Cardiac septum (tissue), 1 donor: Measurements from ENCODE around the gene ACOXL. TPM values are rescaled to one million over a fixed set of nuclear protein-coding genes. Genes with fewer than 3 reads are reported as not detected.

Source experiments
- DNase-seq: peaks from one replicate; pipeline ENCODE4 v3.0.0-alpha.2; 2020; ENCODE audit warnings: low spot score
- intact Hi-C: fragments of 100-400 bp; cut with DNase I; formaldehyde crosslinking; loops from one replicate; pipeline ENCODE4 v1.14.0; 2022
- total RNA-seq: library from RNA; stranded (reverse); fragmentation: NEBNext Ultra II Directional; extraction: Animal tissue kit (Norgen Biotek cat#: 25700); gene quantifications from one replicate; pipeline ENCODE4 v1.2.1, GENCODE V29; 2021
- donor health status: DM: no; HTN: no; CAD: no.

The ACOXL gene
- total RNA-seq, 1 donor from 2014 or later: not detected

DNA sequence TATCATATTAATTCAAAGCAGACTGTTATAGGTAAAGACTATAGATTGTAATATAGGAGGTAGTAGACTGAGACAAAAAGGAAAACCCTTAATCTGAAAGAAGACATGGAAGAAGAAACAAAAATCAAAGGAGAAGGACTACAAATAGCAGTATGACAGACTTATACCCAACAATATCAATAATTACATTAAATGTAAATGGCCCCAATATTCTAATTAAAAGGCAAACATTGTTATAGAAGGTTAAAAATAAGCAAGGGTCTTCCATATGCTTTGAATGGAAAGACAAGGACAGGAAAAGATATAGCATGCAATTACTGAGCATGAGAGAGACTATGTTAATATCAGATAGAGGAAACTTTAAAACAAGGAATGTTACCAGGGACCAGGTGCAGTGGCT, 278.8 kb downstream of the ACOXL start:
- no peak for DNase-seq
- intact Hi-C loops: no loop called here

DNA sequence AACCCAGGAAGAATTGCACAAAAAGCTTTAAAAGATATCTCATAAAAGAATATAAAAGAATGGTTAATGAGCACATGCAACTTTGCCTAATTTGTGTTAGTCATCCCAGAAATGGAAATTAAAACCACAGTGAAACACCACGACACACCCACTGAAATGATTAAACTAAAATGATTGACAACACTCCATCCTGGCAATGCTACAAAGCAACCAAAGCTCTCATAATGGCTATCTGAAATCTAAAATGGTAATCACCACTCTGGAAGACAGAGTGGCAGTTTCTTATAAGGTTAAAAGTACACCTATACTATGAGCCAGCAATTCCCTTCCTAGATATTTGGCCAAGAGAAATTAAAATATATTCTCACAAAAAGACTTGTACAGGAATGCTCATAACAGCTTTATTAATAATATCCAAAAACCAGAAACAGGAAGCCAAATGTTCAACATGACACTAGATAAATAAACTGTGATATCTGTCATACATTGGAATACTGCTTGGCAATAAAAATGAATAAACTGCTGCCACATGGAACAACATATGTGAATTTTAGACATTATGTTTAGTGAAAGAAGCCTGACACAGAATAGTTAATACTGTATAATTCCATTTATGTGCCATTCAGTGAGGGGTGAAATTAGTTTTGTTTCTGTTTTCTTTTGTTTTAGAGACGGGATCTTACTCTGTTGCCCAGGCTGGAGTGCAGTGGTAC, 283.1 kb downstream of the ACOXL start:
- intact Hi-C loops: no loop called here
- no peak for DNase-seq

DNA sequence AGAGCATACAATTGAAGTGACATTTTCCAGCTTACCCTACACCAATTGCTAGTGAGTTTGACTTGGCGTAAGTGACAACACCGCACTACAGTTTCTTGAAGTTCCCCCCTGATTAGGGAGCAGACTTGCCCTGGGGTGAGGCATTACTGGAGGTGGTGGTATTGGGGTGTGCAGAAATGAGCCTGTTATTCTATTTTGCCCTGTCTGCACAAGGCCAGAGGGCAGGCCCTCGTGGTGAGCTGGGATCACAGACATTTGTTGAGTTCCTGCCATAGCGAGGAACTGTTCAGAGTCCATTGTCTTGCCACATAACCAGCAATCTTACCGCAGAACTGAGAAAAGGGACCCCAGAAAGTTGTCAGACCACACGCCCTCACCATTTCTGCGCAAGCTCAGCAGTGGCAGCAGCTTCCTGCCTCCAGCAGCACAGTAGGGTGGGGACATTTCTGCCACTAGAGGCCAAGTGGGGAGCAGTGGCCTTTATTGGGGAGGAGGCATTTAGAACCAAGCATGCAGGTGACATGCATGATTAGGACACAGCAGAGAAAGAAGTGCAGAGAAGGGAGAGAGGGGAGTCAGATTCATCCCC, 284.8 kb downstream of the ACOXL start:
- intact Hi-C loops: no loop called here
- DNase-seq: no peak

DNA sequence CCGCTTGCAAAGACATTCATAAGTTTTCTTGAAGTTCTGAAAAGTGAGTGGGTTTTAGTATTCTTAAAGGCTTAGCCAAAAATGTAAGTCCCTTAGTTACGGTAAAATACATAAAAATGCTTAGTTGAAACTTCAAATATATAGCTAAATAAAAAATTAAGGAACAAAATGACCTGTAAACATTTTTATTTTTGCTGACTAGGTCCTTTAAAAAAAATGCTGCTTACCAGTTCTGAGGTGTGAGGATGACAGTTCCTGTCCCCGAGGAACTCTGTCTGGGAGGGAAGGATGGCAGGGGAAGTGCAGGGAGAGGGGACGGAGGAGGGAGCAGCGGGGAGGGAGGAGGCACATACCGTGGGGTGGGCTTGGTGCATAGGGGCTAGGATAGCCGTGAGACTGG, 285.5 kb downstream of the ACOXL start:
- intact Hi-C loops: no loop called here
- no peak for DNase-seq

DNA sequence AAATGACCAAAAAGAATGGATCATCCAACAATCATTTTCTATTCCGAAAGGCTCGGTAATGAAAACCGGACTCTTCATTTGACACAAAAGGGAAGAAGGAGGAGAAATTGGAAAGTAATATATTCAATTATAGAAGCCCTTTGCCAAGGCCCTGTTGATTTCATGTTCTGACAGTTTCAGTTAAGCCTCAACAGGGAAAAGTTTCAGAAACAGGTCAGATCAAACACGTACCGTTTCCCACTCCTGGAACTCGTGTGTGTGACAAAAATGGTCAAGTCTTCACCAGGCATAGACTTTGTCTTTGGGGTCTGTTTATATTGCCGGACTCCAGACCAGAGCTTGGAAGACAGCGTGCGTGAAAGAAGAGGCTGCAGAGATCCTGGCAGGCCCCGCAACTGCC, 287.0 kb downstream of the ACOXL start:
- intact Hi-C loops: no loop called here
- DNase-seq: no peak

DNA sequence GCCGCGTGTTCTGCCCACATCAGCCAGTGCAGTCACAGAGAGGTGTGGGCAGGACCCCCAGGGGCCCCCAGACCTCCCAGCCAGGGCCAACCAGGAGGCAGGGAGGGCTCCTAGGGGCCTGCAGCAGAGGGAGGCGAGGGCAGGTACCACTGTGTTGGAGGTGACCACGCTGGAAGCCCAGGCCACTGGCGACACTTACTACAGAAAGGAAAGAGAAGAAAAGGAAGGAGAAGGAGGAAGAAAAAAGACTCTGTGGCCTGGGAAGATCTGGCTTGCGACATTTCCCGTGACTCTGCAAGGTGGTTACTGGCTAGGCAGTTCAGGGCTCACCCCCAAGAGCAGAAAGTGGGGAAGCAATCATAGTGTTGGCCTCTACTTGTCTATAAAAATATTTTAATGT, 290.3 kb downstream of the ACOXL start:
- intact Hi-C loops: no loop called here
- DNase-seq: peak; percentile 93

DNA sequence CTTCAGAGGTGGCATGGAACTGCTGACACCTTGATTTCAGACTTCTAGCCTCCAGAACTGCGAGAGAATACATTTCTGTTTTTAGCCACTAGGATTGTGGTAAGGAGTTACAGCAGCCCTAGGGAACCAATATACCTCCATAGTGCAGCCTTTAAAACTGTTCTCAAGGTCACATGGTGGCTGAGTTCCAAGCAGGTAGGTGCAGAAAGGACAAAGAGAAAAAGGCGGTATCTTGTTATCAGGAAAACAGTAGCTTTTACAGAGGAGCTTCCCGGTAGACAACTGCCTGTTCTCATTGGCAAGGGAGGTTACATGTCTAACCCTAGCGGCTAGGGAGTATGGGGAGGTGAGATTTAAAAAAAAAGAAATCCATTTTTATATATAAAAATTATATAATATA, 292.1 kb downstream of the ACOXL start:
- DNase-seq: no peak
- intact Hi-C loops: no loop called here

DNA sequence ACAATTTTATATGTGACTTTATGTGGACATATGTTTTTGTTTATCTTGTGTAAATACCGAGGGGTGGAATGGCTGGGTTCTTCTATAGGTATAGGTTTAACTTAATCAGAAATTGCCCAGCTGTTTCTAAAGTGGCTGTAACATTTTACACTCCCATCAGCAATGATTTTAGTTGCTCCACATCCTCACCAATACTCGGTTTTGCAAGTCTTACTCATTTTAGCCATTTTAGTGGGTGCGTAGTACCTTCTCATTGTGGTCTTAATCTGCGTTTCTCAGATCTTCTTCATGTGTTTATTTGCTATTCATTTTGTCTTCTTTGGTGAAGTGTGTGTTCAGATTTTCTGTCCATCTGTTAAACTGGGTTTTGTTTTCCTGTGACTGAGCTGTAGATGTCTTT, 292.9 kb downstream of the ACOXL start:
- intact Hi-C loops: no loop called here
- no peak for DNase-seq

DNA sequence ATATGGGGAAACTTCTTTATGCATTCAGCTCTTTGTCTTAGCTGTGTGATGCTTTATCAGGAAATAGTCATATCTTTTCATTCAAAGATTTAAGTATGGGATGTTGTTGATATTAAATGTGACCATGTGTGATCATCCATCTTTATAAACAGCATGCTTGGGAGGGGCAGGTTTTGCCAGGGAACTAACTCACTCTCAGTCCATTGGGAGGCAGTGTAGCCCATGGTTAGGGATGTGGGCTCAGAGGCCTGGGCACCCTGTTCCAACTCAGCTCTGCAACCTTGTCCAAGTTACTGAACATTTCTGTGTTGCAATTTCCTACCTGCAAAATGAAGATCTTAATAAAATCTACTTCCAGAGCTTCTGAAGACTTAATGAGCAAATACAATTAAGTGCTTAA, 296.3 kb downstream of the ACOXL start:
- DNase-seq: no peak
- intact Hi-C loops: no loop called here

DNA sequence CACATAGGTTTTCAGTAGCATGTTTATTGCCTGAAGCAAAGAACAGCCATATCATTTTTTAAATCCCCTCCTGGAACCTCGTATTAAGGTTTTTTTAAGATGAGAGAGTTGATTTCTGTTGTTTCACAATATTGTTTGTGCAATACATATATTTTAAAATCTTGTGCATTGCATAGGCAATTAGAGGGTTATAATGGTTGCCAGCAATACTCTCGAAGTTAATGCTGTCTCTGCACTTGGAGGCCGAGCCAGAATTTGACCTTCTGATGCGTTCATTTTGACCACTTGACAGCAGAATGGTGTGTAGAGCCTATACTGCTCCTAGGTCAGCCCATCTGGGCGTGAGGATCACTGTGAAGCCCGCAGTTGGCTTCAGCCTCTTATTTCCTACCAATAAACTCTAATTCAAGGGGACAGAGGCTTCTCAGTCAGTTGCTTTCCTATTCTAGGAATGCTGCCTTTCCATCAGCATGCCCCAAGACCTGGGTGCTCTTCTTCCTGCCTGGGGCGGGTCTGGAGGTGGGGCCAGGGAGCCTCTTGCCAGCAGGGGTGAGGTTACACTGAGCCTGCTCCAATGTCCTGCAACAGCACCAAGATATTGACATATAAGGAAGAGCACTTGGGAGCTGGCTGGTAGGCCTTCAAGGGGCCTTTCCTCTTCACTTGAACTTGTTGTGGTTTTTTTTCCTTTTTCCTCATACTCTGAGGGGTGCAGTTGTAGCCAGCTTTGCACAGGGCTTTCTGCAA, 297.0 kb downstream of the ACOXL start:
- intact Hi-C loops: no loop called here
- DNase-seq: no peak

DNA sequence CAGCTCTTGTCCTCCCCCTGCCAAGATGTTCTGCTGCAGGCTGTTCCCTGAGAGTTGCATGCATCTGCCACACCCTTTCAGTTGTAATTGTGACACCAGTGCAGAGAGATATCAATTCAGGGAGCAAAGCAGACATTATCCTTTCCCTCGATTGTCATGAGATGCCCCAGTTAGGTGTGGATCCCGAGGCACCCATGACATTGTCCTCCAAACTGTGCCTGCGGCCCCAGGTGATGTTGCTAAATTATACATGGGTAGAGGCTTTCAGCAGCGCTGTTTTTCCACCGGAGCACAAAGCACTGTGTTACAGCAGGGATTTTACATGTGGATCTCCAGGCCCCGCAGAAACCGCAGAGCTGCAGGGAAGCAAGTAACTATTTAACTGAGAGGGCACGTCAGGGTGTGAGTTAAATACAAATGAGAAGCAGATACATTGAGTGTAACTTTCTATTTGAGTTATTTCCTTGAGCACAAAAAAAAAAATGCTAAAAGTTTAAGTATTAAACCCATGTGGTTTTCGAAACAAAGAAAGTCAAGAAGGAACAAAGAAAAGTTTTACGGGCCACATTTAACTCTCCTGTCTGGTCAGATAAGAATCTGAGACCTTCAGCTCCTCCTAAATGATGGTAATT, 298.0 kb downstream of the ACOXL start:
- intact Hi-C loops: no loop called here
- DNase-seq: no peak

DNA sequence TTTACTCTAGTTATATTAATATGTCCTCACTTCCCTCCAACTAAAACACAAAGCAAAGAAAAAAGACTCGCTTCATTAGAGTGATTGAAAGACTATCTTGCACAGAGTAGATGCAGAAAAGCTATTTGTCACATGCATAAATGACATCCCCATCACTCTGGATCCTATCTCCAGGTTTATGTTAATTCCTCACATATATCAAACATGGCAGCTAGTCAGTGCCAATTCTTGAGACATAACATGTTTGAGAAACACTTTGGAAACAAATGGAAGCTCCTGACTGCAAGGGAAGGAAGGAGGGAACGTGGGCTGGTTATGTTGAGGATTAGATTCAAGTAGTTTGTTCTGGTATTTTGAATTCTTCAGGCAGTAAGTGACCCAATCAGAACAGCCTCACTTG, 298.6 kb downstream of the ACOXL start:
- no peak for DNase-seq
- intact Hi-C loops: no loop called here

DNA sequence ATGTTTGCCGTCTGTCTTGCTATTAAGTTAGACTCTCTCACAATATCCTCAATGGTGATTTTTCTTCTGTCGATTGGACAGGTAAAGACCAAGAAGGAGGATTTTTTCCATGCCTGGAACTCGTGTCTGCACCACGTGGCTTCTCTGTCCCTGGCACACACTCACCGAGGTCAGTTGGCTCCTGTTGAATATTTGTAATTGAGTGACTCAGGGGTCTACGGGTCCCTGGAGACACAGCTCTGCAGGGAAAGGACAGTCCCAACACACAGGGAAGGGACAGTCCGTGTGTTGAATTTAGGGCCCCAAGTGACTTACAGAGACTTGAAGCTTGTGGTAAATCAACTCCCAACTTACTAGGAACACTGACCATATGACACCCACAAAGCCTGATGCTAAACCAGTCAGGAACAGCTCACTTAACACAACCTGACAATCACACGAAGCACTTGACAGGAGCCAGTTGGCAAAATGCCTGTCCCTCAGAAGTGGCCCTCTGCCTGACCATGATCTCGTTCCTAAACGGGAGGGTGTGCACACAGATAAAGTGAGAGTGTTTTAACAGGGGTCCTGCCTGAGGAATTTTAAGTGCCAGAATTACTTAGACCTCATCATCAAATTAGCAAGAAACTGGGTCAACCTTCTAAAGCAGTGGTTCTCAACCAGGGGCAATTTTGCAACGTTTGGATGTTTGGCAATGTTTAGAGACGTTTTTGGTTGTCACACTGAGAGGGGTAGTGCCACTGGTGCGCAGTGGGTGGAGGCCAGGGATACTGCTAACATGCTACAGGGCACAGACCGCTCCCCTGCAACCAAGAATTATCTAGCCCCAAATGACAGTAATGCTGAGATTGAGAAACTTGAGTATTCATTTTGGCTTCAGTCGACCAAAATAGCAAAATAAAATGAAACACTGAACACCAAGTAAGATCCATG, 299.4 kb downstream of the ACOXL start:
- intact Hi-C loops: no loop called here
- DNase-seq: peak; percentile 74

DNA sequence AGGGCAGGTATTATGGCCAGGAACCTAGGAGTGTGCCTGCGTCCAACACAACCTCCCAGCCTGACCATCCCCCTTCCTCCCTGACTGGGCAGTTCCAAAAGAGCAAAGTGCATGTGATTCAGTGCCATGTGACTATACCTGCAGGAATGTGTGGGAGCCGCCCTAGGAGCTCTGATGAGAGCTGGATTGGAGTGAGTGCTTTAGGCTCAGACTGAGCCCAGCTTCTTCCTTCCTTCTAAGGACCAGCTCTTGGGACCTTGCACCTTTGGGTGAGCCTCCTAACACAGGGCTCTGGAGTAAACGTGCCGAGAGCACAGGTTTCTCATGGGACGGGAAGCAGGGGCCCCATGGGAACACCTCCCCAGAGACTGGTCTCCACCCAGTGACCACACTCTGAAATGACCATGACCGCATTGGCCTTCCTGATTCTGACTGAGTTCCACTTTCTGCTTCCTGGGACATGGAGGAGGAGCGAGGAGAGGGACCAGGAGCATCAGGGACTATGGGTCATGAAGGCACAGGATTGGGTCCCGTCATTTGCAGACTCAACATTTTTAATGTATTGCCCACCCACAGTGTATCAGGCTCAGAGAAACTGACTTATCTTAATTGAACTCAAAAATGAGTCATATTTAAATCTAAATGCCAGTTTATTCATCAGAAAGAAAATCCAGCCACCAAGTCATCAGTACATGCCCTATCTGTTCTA, 300.5 kb downstream of the ACOXL start:
- peak; percentile 78 for DNase-seq

DNA sequence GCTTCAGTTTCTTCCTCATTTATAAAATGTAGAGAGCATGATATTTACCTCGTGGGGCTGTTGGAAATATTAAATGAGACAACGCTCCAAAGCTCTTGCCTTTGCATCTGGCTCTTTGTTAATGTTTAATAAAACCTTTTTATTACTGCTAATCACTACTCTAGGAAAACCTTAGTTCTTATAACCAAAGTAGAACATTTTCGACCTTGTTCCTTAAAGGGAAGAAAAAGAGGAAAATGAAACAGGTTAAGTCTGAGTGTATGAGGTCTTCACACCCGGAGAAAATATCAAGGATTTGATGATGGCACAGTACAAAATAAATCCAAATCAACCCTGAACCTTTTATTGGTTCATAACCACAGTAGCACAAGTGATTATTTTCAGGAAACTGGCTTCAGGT, 301.8 kb downstream of the ACOXL start:
- DNase-seq: no peak
- intact Hi-C loops: no loop called here

More for the DNA sequence above, 300.5 kb downstream of the ACOXL start:
- intact Hi-C loops: no loop called here

DNA sequence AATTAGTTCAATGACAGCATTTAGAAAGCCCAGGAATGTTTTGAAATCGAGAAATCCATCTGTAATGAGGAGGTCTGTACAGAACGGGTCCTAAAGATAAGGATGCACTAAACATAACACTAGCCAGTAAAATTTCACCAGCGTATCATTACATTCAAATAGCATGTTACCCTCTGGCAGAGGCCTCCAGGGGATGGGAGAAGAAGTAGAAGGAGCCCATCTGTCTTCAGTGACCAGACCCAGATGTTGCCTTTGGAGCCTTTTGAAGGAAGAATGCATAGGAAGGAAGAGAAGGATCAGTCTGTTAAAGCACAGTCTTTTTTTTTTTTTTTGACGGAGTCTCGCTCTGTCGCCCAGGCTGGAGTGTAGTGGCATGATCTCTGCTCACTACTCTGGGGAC, 302.2 kb downstream of the ACOXL start:
- intact Hi-C loops: no loop called here
- DNase-seq: no peak

DNA sequence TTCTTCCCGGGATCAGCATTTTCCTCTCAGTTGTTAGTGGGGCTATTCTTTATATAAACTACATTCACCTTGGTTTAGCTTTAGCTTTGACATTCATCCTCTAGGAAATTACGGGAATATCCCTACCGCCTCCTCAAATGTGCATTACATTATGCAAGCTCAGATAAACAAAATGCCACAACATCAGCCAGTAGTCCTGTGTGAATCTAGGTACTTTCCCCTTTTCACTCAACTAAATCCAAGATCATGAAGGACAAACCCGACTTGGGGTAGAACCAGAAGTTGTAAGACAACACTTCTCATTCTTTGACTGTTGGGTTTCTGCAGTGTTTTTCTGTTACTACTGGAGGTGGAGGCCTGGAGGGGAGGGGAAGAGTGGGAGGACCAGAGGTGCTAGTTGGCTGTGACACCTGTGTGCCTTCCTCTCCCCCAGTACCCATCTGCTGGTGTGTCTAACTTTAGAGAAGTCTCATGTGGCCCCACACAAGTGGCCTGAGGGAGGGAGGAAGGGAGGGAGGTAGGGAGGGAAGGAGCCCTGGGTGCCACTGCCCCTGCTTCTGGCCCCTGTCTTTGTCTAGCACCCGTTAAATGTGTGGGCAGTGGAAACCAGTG, 303.6 kb downstream of the ACOXL start:
- intact Hi-C loops: no loop called here
- DNase-seq: no peak

DNA sequence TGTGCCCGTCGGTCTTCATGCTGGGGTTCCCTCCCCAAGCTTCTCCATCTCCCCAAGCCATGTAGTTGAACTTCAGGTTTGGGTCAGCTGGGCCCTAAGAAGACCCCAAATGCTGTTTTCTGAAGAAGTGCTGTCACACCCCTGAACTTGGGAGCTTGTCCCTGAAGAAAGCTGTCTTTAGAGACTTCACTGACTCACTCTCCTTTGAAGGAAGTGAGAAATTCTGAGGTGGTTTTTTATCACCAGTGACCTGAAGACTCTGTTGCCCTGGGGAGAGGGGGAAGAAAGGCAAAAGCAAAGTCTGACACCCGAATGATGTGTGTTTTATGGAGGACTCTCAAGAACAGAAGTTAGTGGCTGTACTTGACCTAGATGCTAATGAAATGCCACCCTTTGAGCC, 304.8 kb downstream of the ACOXL start:
- DNase-seq: no peak

More for the DNA sequence above, 304.8 kb downstream of the ACOXL start:
- intact Hi-C loops: no loop called here
